SHP77 treated with DMSO at 0.1 percent for 48 hours (cell line): ENCODE results near the gene RAI1.
A peak's percentile ranks its signal among the peaks of the same experiment; 100 is the strongest.
"Not testable (repeated sequence)": the region's sequence is repeated elsewhere in the genome, so short reads cannot be mapped to it uniquely, and the experiment has no call there.

ENCODE experiments used
- DNase-seq: peaks from one replicate; lab custom pipeline; 2025; lab: John Stamatoyannopoulos, UW

The RAI1 gene

GRCh38 chr17:17681187-17681743 is at the start of gene RAI1:
Gene RAI1 (plus strand): TSS chr17:17681458. CDS start chr17:17792949, 111,491 bp downstream.
- DNase-seq, result peak; percentile 88

GRCh38 chr17:17632690-17633089 is 48.6 kb upstream of the RAI1 start:
- not testable (repeated sequence) for DNase-seq

GRCh38 chr17:17633310-17633709 is 47.9 kb upstream of the RAI1 start:
- DNase-seq, result no peak

- DNase-seq, result no peak
Measured at GRCh38 chr17:17635126-17635525, 46.1 kb upstream of the RAI1 start.

- DNase-seq, result not testable (repeated sequence)
Measured at GRCh38 chr17:17635537-17636271, 45.6 kb upstream of the RAI1 start.

GRCh38 chr17:17636272-17636885 is 44.9 kb upstream of the RAI1 start:
- DNase-seq, result no peak

GRCh38 chr17:17638467-17638866 is 42.8 kb upstream of the RAI1 start:
- DNase-seq, result no peak

- not testable (repeated sequence) for DNase-seq
Measured at GRCh38 chr17:17639661-17640270, 41.5 kb upstream of the RAI1 start.

- peak; percentile 94 for DNase-seq
Measured at GRCh38 chr17:17641621-17642409, 39.4 kb upstream of the RAI1 start.

GRCh38 chr17:17645148-17645547 is 36.1 kb upstream of the RAI1 start:
- DNase-seq, result not testable (repeated sequence)

- no peak for DNase-seq
Measured at GRCh38 chr17:17645961-17646360, 35.3 kb upstream of the RAI1 start.

- no peak for DNase-seq
Measured at GRCh38 chr17:17647524-17648178, 33.6 kb upstream of the RAI1 start.

GRCh38 chr17:17648762-17649161 is 32.5 kb upstream of the RAI1 start:
- DNase-seq, result no peak

GRCh38 chr17:17650959-17651358 is 30.3 kb upstream of the RAI1 start:
- DNase-seq, result no peak

GRCh38 chr17:17653343-17653742 is 27.9 kb upstream of the RAI1 start:
- no peak for DNase-seq

GRCh38 chr17:17659340-17659739 is 21.9 kb upstream of the RAI1 start:
- DNase-seq, result no peak

- no peak for DNase-seq
Measured at GRCh38 chr17:17661134-17661533, 20.1 kb upstream of the RAI1 start.

GRCh38 chr17:17661834-17662385 is 19.3 kb upstream of the RAI1 start:
- DNase-seq, result no peak

GRCh38 chr17:17663160-17664063 is 17.8 kb upstream of the RAI1 start:
- peak; percentile 78 for DNase-seq

GRCh38 chr17:17664064-17664452 is 17.2 kb upstream of the RAI1 start:
- DNase-seq, result no peak
